ENCODE measurements around the gene ZNF532. TPM values are rescaled to one million over a fixed set of nuclear protein-coding genes. Genes with fewer than 3 reads are reported as not detected.

Gene ZNF532
- total RNA-seq, 8 experiments from 2014 or later, result 28.6 to 161 (median 137) TPM

DNA sequence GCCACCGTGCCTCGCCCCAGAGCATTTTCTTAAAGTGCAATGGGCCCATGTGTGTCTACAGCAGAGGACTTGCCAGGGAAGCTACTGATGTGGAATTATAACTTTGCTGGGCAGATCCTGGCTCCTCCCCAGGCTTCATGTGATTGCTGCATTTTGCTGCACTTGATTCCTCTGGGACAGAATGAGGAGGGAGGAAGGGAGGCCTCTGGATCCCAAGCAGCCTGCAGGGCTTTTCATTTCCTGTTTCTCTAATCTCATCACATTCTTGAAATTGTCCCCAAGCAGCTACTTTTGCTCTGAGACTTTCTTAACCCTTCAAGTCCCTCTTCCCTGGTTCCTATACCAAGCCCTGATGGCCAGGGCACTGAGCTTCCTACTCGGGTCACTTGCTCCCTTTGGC is 140.6 kb downstream of the ZNF532 start:
- in situ Hi-C loops (cut with MboI; ENCODE audit: low pct_unique_long_range_greater_than_20kb in 2 of 9, low sequenced_read_pairs in 9 of 9, unreplicated experiment in 9 of 9), result no loop called here
- peaks cover 0 to 10% of the 10 kb centered on the region in 2 donors for H3K4me1 ChIP-seq (replicated peaks in 1 of 2)
- H3K4me3 ChIP-seq, result no peak overlapping the region
- no peak overlapping the region for H3K27ac ChIP-seq
- ATAC-seq (replicated peaks in 6 of 8), result peak in 6 of 8 experiments; percentile 31 to 97 (median 67)
- 0 to 100% (median 40%) methylated on average over 1 to 3 of the region's 3 CpGs; no CpG with 5 or more reads in 2 of the 10 experiments for WGBS, 10 experiments

DNA sequence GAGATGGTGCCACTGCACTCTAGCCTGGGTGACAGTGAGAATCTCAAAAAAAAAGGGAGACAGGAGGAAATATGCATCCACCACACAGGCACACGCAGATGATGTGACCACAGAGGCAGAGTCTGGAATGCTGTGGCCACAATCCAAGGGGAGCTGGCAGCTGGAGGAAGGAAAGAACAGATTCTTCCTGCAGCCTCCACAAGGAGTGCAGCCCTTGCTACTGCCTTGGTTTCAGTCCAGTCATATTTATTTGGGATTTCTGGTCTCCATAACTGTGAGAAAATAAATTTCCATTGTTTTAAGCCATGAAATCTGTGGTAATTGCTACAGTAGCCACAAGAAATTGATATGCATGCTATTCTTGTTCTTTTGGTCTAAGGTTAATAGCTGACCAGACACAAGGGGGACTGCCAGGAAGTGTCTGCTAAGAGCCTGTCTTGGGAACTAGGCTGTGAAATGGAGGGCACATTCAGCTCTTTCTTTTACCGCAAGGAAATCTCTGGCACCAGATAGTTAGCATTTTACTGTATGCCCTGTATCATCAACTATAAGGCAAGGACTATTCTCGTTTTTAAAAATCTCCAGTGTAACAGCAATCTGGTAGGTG is 141.9 kb downstream of the ZNF532 start:
- Histone ChIP-seq H3K27ac (no peak overlapping the region), H3K4me3 (no peak overlapping the region), H3K4me1 (replicated peaks in 1 of 2) (peaks cover 0 to 3% of the 10 kb centered on the region in 2 donors)
- in situ Hi-C loops (cut with MboI; ENCODE audit: low pct_unique_long_range_greater_than_20kb in 2 of 9, low sequenced_read_pairs in 9 of 9, unreplicated experiment in 9 of 9), result no loop called here
- WGBS, 10 experiments, result 20 to 100% (median 77%) methylated on average over 1 to 3 of the region's 3 CpGs; no CpG with 5 or more reads in 1 of the 10 experiments
- no peak for ATAC-seq (replicated peaks in 6 of 8)

DNA sequence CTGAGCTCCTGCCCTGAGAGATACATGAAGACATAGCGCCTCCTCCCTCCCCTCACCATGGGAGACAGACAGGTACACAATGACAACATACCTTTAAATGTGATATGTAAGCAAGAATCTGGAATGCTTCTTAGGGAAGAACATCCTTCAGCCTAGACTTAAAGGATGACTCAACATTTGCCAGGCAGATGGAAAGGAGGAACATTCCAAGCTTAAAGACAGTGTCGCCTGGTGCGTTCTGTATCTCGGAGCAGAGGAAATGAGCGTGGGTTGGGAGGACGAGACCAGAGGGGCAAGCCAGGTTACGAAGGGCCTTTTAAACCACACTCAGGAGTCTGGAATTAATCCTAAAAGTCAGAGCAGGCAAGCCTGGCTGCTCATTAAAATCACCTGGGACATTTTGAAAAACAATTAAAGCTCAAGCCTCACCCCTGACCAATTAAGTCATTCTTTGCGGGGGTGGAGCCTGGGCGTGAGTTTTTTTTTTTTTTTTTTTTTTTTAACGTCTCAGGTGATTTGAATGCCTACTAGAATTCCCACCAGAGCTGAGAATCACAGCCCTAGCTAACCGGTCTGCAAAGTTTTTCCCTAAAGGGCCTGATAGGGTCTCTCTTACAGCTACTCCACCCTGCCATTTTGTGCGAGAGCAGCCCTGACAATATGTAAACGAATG is 143.8 kb downstream of the ZNF532 start:
- Histone ChIP-seq H3K27ac (no peak overlapping the region), H3K4me3 (no peak overlapping the region), H3K4me1 (replicated peaks in 1 of 2) (peaks cover 0 to 5% of the 10 kb centered on the region in 2 donors)
- 54 to 100% (median 84%) methylated on average over 2 to 10 of the region's 13 CpGs; no CpG with 5 or more reads in 1 of the 10 experiments for whole genome bisulfite sequencing, 10 experiments
- ATAC-seq (replicated peaks in 6 of 8), result peak in 2 of 8 experiments; percentile 39 to 53
- in situ Hi-C loops (cut with MboI; ENCODE audit: low pct_unique_long_range_greater_than_20kb in 2 of 9, low sequenced_read_pairs in 9 of 9, unreplicated experiment in 9 of 9), result no loop called here

DNA sequence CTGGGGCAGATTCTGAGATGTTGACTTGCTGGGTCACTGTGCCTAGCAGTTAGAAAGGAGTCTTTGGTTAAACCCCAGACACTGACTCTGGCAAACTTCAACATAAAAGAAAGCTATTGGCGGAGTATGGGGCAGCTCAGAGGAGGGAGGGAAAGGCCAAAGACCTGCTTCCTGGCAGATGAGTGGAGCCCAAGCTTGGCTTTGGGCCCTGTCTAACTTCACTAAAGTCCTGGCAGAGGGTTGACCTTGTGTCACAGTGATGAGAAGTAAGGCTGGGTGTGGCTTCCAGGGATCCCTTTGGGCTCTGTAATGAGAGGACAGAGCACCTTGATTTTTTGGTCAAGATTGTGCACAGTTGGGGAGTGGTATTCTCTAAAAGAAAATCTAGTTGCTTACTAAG is 145.2 kb downstream of the ZNF532 start:
- in situ Hi-C loops (cut with MboI; ENCODE audit: low pct_unique_long_range_greater_than_20kb in 2 of 9, low sequenced_read_pairs in 9 of 9, unreplicated experiment in 9 of 9), result no loop called here
- Histone ChIP-seq H3K4me3 (no peak overlapping the region), H3K27ac (no peak overlapping the region), H3K4me1 (replicated peaks in 1 of 2) (peaks cover 0 to 5% of the 10 kb centered on the region in 2 donors)
- 67 to 100% (median 80%) methylated on average over 1 of the region's 1 CpG; no CpG with 5 or more reads in 7 of the 10 experiments for WGBS, 10 experiments
- no peak for ATAC-seq (replicated peaks in 6 of 8)

DNA sequence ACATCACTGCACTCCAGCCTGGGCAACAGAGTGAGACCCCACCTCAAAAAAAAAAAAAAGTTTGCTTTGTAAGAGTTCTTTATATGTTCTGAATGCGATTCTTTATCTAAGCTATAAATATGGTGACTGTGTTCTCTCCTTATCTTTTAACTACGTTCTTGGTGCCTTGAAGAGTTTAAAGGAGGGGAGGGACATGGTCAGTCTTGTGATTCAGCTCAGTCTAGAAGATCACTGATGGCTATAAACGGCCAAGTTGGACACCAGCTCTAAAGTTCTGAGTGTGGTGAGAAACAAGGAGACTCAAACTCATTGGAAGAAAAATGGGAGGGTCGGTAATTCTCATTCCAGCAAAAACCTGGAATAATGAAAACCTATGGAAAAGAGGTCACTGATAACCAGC is 146.6 kb downstream of the ZNF532 start:
- in situ Hi-C loops (cut with MboI; ENCODE audit: low pct_unique_long_range_greater_than_20kb in 2 of 9, low sequenced_read_pairs in 9 of 9, unreplicated experiment in 9 of 9), result no loop called here
- no peak overlapping the region for H3K27ac ChIP-seq
- no peak for ATAC-seq (replicated peaks in 6 of 8)
- peaks cover 0 to 5% of the 10 kb centered on the region in 2 donors for H3K4me1 ChIP-seq (replicated peaks in 1 of 2)
- WGBS, 10 experiments, result 71 to 100% (median 93%) methylated on average over 1 to 4 of the region's 4 CpGs; no CpG with 5 or more reads in 1 of the 10 experiments
- no peak overlapping the region for H3K4me3 ChIP-seq

DNA sequence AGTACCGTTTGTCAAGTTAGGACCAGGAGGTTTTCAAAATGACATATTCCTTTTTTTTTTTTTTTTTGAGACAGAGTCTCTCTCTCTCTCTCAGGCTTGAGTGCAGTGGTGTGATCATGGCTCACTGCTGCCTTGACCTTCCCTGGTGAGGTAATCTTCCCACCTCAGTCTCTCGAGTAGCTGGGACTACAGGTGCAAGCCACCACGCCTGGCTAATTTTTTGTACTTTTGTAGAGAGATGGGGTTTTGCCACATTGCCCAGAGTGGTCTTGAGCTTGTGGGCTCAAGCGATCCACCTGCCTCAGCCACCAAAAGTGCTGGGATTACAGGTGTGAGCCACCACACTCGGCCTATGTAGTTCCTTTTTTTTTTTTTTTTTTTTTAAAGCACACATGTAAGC is 147.1 kb downstream of the ZNF532 start:
- in situ Hi-C loops (cut with MboI; ENCODE audit: low pct_unique_long_range_greater_than_20kb in 2 of 9, low sequenced_read_pairs in 9 of 9, unreplicated experiment in 9 of 9), result no loop called here
- H3K27ac ChIP-seq, result no peak overlapping the region
- H3K4me1 ChIP-seq (replicated peaks in 1 of 2), result peaks cover 0 to 5% of the 10 kb centered on the region in 2 donors
- WGBS, 10 experiments, result 79 to 100% (median 100%) methylated on average over 1 to 3 of the region's 5 CpGs; no CpG with 5 or more reads in 3 of the 10 experiments
- ATAC-seq (replicated peaks in 6 of 8), result no peak
- no peak overlapping the region for H3K4me3 ChIP-seq

DNA sequence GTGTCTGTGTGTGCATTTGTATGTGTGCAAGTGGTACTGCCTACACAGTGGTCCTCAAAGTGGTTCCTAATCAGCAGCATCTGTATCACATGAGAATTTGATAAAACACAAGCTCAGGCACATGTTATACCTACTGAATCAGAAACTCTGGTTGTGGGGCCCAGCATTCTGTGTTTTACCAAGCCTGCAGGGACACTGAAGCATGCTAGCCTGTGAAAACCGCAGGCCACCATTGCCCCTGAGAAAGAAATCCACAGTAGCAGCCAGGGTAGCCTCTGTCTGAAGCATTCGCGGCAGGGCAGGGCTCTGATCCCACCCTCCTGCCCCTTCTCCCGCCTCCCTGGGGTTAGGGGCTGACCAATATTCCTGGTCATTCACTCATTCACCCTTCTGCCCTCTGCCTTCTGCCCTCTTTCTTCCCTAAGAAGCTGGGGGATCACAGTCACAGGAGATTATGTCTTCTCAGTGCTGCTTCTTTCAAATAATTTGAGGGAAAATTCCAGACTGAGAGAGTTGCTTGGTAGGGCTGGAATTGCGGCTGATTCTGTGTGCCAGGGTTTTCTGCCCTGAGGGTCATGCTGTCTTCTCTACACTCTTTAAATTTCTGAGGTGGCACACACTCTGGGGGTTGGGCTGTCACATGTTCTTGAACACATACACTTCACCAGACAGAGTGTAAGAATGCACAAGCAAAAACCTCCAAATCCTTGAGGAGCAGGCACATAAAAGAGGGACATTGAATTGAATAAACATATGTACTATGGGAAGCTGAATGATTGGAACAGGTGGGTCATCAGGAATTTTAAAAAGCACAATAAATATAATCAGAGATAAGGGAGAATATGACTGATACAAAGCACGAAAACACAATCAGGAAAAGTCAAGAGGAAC is 148.4 kb downstream of the ZNF532 start:
- in situ Hi-C loops (cut with MboI; ENCODE audit: low pct_unique_long_range_greater_than_20kb in 2 of 9, low sequenced_read_pairs in 9 of 9, unreplicated experiment in 9 of 9), result no loop called here
- Histone ChIP-seq H3K4me3 (no peak overlapping the region), H3K4me1 (replicated peaks in 1 of 2) (peaks cover 0 to 5% of the 10 kb centered on the region in 2 donors), H3K27ac (no peak overlapping the region)
- peak in 1 of 8 experiments; percentile 50 for ATAC-seq (replicated peaks in 6 of 8)
- 40 to 100% (median 66%) methylated on average over 1 to 4 of the region's 6 CpGs for WGBS, 10 experiments

DNA sequence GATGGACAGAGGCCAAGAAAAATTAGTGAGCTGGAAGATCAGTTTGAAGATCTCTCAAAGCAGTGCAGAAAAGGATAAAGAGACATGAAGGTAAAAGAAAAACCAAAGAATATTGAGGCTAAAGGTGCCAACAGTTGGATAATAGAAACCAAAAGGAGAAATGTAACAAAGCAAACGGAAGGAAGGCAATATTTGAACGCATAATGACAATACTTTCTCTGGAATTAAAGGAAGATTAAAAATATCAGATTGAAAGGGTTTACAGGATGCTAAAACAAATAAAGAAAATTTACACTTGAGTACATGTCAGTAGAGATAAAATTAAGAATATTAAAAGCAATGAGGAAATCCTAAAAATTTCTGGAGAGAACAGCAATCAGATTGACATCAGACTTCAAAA is 149.1 kb downstream of the ZNF532 start:
- in situ Hi-C loops (cut with MboI; ENCODE audit: low pct_unique_long_range_greater_than_20kb in 2 of 9, low sequenced_read_pairs in 9 of 9, unreplicated experiment in 9 of 9), result no loop called here
- no peak for ATAC-seq (replicated peaks in 6 of 8)
- WGBS, 10 experiments, result 60 to 100% (median 93%) methylated on average over 1 to 2 of the region's 2 CpGs

DNA sequence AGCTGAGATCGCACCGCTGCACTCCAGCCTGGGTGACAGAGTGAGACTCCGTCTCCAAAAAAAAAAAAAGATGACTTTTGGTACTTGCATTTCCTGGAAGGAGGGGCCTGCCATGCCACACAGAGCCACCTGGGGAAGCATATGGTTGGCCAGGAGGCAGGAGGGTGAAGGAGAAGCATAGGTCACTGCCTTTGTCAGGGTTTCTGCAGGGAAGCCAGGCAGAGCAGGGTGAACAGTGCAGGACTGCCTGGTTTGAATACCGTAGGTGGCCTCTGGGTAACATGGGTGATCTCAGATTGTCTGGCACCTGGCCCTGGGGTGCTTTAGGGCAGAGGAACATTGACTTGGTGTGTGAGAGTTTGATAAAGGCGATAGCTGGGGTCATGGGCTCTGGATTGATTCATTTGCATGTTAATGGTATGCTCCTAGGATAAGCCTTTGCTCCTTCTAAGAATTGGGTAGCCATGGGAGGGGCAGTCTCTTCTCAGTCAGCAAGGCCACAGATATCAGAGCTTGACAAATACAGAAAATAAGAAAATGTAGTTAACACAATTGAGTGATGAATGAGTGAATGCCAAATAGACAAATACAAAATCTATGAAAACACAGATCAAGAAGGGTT is 151.0 kb downstream of the ZNF532 start:
- Histone ChIP-seq H3K27ac (no peak overlapping the region), H3K4me1 (replicated peaks in 1 of 2) (peaks cover 0 to 5% of the 10 kb centered on the region in 2 donors), H3K4me3 (no peak overlapping the region)
- WGBS, 10 experiments, result 75 to 100% (median 88%) methylated on average over 1 to 4 of the region's 5 CpGs; no CpG with 5 or more reads in 5 of the 10 experiments
- ATAC-seq (replicated peaks in 6 of 8), result no peak
- in situ Hi-C loops (cut with MboI; ENCODE audit: low pct_unique_long_range_greater_than_20kb in 2 of 9, low sequenced_read_pairs in 9 of 9, unreplicated experiment in 9 of 9), result no loop called here

More for the DNA sequence above, 149.1 kb downstream of the ZNF532 start:
- H3K27ac ChIP-seq, result no peak overlapping the region
- H3K4me3 ChIP-seq, result no peak overlapping the region
- peaks cover 0 to 5% of the 10 kb centered on the region in 2 donors for H3K4me1 ChIP-seq (replicated peaks in 1 of 2)

DNA sequence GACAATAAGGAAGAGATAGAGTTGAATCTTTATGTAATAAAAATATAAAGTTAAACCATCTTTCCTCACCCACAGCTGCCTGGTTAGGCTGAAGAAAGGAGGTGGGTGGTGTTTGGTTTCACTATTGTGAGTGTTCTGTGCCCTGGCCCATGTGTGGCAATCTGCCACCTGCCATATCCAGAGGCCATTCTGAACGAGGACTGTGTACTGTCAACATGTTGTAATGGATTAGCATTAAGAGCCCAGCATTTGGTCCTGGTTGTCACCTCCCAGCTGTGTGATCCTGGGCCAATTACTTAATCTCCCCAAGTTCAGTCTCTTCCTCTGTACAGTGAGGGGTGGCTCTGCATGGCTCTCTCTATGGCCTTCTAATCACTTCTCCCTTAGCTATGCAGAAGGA is 156.8 kb downstream of the ZNF532 start:
- Histone ChIP-seq H3K4me1 (replicated peaks in 1 of 2) (peaks cover 0 to 4% of the 10 kb centered on the region in 2 donors), H3K27ac (no peak overlapping the region), H3K4me3 (no peak overlapping the region)
- 0 to 40% (median 0%) methylated on average over 1 of the region's 1 CpG; no CpG with 5 or more reads in 7 of the 10 experiments for WGBS, 10 experiments
- in situ Hi-C loops (cut with MboI; ENCODE audit: low pct_unique_long_range_greater_than_20kb in 2 of 9, low sequenced_read_pairs in 9 of 9, unreplicated experiment in 9 of 9), result no loop called here
- ATAC-seq (replicated peaks in 6 of 8), result peak in 4 of 8 experiments; percentile 27 to 76 (median 64)

DNA sequence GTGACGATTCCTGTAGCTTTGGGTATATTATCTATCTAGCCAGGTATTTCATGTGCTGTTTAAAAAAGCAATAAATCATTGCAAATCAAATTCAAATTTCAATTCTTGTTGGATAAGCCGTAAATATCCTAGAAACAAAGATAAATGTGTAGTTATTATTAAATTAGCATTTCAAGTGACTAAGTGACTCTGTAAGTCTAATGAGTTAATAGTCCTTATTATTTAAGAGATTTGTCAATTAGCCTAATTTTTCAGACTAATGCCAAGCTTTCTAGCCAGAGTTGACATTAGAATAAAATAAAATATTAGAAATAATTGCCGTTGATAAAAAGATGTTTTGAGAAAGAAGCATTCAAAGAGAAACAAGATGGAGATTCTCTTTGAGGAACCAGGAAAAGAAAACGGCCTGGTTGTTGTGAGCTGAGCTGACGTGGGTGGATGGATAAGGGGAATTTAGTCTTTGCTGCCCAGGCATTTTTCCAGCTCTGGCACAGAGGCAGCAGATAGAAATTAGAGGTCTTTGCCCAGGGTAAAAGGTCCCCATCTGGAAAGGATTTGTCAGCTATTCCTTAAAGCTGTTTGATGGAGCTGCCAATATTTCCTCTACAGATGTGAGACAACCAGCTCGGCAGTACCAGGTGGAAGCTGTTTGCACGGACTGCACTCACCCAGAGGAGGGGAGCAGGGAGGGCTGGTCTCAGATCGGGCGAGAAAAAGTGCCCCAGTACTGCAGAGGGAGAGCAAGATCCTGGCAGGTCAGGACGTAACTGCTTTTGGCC is 157.7 kb downstream of the ZNF532 start:
- H3K4me1 ChIP-seq (replicated peaks in 1 of 2), result peaks cover 0 to 4% of the 10 kb centered on the region in 2 donors
- H3K4me3 ChIP-seq, result no peak overlapping the region
- peak in 1 of 8 experiments; percentile 62 for ATAC-seq (replicated peaks in 6 of 8)
- 40 to 96% (median 72%) methylated on average over 1 to 10 of the region's 10 CpGs for WGBS, 10 experiments
- in situ Hi-C loops (cut with MboI; ENCODE audit: low pct_unique_long_range_greater_than_20kb in 2 of 9, low sequenced_read_pairs in 9 of 9, unreplicated experiment in 9 of 9), result no loop called here
- H3K27ac ChIP-seq, result no peak overlapping the region

DNA sequence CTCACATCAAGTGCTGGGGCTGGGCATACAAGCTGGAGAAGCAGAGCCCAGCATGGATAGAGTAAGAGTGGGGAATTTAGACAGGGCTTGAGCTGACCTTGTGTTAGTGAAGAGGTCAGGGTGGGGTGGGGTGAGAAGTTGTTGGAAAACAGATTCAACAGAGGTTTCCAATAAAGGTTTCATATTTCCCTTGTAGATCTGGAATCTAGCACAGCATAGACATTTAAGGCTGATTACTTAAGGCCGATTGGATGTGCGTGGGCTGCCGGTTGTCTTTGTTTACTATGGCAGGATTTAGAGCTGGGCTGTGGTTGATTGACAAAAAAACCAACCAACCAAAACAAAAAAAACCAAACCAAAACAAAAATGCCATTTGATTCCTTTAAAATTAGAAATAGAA is 160.2 kb downstream of the ZNF532 start:
- ATAC-seq (replicated peaks in 6 of 8), result peak in 1 of 8 experiments; percentile 18
- Histone ChIP-seq H3K4me1 (replicated peaks in 1 of 2) (peaks cover 2 to 8% of the 10 kb centered on the region in 2 donors), H3K4me3 (no peak overlapping the region), H3K27ac (no peak overlapping the region)
- in situ Hi-C loops (cut with MboI; ENCODE audit: low pct_unique_long_range_greater_than_20kb in 2 of 9, low sequenced_read_pairs in 9 of 9, unreplicated experiment in 9 of 9), result no loop called here
- 20 to 100% (median 80%) methylated on average over 1 to 3 of the region's 3 CpGs; no CpG with 5 or more reads in 3 of the 10 experiments for WGBS, 10 experiments

Data from motor neuron (in vitro differentiated cells).